Bone marrow (tissue), 2 donors: ENCODE measurements around the gene ZNF763.
"Not testable (repeated sequence)": the region's sequence is repeated elsewhere in the genome, so short reads cannot be mapped to it uniquely, and the experiment has no call there.

Source experiments
- DNase-seq, 2 donors: peaks; one replicate each; lab custom pipeline; 2025; lab: John Stamatoyannopoulos, UW

The ZNF763 gene

DNA sequence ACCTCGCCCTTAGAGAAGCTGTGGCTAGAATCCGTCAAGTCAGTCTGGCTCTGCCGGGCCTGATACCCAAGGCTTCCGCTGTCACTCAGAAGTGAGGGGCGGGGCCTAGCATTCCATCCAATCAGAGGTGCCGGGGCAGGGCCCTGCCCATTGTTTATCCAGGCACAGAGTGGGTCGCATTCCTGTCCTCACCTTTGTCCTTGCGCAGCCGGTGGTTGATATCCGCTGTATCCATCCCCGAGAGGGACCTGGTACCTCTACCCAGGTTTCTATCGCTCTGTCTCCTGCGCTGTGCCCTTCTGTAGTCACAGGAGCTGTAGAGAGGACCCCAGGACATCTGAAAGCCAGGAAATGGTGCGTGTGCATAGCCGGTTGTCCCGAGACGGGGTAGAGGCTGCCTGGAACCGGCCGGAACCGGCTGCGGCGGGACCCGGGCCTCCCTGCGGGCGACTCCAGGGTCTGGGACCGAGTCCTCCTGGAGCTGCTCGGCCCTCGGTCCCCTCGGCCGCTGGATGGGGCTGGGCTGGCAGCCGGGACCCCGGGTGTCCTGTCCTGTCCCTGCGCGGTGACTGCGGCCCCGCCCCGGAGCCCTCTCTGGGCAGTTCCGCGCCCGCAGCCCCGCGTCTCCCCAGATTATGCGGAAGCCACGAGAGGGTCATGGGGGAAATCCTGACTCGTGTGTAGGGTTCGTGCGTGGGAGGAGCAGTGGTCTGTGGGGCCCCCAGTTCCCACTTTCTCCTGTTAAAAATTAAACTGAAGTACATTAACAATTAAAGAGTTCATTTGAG is at the start of gene ZNF763:
ZNF763 (plus strand) TSS at position 183 of the 788 bp plus-strand sequence; CDS start at position 352, 169 bp downstream.
- DNase-seq = peak; percentile 88 to 95

GRCh38 chr19:11921852-11922495 is 42.9 kb upstream of the ZNF763 start:
- DNase-seq = peak in 1 of 2 donors; percentile 1

- DNase-seq = peak; percentile 71 to 88
Observed at GRCh38 chr19:11924886-11925650, 39.8 kb upstream of the ZNF763 start, which contains the start of gene ZNF700. ZNF700 (plus strand) TSS chr19:11925107; CDS start chr19:11925211, 104 bp downstream.

GRCh38 chr19:11925651-11926187 is 39.1 kb upstream of the ZNF763 start:
- DNase-seq = not testable (repeated sequence)

- no peak for DNase-seq
Observed at GRCh38 chr19:11927227-11927626, 37.6 kb upstream of the ZNF763 start.

- no peak for DNase-seq
Observed at GRCh38 chr19:11931051-11931450, 33.8 kb upstream of the ZNF763 start.

DNA sequence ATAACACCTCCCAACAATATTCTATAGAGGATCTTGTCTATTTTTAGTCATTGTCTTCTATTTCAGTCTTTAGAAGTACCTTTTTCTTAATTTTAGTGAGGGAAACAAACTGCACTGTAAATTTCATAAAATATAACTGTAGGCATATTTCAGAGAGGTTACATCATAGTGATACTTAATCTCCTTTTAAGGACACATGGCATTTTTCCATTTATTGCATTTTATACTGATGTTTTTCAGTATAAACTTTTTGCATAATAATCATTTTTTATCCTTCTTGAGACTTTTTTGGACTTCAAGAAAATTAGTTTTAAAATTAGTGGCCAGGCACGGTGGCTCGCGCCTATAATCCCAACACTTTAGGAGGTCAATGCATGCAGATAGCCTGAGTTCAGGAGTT is 33.3 kb upstream of the ZNF763 start:
- DNase-seq = no peak

DNA sequence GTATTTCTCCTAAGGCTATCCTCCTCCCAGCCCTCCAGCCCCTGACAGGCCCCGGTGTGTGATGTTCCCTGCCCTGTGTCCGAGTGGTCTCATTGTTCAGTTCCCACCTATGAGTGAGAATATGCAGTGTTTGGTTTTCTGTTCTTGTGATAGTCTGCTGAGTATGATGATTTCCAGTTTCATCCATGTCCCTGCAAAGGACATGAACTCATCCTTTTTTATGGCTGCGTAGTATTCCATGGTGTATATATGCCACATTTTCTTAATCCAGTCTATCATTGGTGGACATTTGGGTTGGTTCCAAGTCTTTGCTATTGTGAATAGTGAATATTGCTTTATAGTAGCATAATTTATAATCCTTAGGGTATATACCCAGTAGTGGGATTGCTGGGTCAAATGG is 29.0 kb upstream of the ZNF763 start:
- DNase-seq = not testable (repeated sequence)

- not testable (repeated sequence) for DNase-seq
Observed at GRCh38 chr19:11938383-11938782, 26.5 kb upstream of the ZNF763 start.

- DNase-seq = not testable (repeated sequence)
Observed at GRCh38 chr19:11941361-11941887, 23.4 kb upstream of the ZNF763 start.

- DNase-seq = no peak
Observed at GRCh38 chr19:11942008-11942842, 22.6 kb upstream of the ZNF763 start.

- no peak for DNase-seq
Observed at GRCh38 chr19:11942843-11943108, 22.1 kb upstream of the ZNF763 start.

DNA sequence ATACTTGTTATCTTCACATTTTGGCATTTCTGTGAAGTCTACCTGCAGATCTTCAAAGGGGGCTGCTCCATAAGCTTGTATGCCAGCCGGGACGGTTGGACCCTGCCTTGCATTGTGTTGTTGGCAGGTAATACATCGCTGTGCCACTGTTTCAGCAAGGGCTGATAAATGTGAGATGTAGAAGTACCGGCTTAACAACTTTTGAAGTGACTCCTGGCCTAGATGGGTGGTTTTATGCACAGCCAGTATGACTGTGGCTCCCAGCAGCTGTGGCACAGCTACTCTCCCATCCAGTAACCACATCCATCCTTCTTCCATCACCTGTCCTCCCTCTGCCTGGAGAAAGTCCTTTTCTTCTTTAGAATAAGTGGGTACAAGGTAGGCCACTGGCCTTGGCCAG is 20.2 kb upstream of the ZNF763 start:
- no peak for DNase-seq

- DNase-seq = no peak
Observed at GRCh38 chr19:11948646-11949045, 16.2 kb upstream of the ZNF763 start.

- DNase-seq = no peak
Observed at GRCh38 chr19:11949201-11949600, 15.6 kb upstream of the ZNF763 start.

- not testable (repeated sequence) for DNase-seq
Observed at GRCh38 chr19:11949614-11950080, 15.2 kb upstream of the ZNF763 start.

GRCh38 chr19:11950312-11950711 is 14.5 kb upstream of the ZNF763 start:
- DNase-seq = no peak

DNA sequence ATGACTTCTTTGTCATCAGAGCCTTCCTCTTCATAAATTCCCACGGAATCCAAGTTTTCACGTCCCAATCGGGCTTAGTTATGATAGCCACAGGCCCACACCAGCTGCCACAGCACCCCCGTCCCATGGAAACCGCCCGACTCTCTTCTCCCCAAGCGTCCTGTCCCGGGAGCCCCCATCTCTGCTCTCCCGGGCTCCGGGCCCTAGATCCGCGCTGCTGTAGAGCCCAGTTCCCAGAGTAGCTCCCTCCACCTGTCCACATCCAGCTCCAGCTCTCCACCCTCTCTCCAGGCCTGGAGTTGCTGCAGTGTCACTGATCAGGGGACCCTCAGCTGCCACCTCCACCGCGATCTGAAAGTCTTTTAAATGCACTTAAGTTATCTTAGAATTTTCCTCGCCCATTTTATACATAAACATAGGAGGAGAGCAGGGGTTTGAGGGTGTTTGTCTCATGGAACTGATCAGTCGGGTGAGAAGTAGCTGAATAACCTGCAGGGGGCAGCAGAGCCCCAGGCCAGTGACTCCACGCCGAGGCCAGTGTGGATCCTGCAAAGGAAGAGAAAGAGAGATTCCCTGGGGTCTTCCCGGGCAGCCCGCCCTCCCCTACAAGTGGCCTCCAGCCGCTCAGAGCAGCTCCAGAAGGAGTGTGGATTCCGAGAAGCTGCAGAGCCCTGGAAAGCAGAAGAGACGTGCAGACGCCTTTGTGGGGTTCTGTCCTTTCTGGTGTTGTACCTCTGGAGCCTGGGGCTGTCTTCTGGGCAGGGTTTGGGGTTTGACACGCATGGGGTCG is 1.1 kb upstream of the ZNF763 start:
- DNase-seq = peak; percentile 38 to 44

GRCh38 chr19:11964496-11964857 is 363 bp upstream of the ZNF763 start:
- DNase-seq = no peak

DNA sequence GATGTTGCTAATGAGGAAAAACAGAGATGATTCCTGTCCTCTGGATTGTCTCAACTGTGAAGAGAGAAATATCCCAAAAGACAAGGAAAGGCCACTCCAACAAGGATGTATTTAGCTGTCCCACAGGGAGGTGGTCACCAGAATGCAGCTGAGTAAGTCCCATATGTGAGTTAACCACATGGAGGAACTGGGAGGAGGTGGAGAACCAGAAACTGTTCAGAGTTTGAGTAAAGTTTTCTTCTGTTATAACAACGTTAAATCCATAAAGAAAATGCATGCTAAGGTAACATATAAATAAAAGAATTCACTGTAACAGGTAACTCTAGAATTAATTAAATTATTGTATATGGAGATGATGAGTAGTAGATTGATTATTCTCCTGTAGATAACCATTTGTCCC is 5.3 kb downstream of the ZNF763 start:
- no peak for DNase-seq
